ENCODE measurements around the gene IL16.

The IL16 gene

DNA sequence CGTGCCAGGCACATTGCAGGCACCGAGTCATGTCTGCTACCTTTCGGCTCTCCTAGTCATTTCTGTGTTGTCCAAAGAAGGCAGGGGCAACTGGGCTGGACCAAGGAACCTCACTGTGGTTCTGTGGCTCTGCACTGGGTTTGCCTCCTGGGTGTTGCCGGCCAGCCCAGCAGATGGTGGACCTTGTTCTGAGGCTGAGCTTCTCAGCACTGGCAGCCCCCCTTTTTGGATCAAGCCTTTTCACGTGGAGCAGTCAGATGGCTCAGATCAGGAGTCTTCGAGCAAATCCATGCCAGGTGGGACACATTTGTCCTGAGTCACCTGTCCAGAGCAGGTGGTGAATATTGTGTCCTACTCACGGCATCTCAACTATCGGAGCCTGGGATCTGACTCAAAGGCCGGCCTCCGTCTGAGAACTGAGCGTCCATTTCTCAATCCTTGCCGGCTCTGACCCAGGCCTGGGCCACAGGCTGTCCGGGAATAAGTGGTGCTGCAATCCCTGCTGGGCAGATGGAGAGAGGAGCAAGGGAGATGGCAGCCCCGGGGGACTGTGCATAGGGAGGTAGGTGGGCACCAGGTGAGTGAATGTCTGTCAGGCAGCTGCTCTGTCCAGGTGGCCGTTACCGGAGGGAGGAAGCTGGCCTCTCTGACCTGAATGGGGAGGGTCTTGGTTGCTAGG, at the start of gene IL16:
TSS of gene IL16 (plus strand) at position 304 of the 679 bp plus-strand sequence. CDS start 28,521 bp downstream, outside the sequence.
- Histone ChIP-seq H4K20me1 (ENCODE audit: insufficient read depth, low read length) (no peaks in the 10 kb centered on the region), H3K9me3 (ENCODE audit: insufficient read depth, low read length, severe bottlenecking) (no peaks in the 10 kb centered on the region), H3K27ac (ENCODE audit: low read length) (no peak within 1 kb of the TSS), H3K79me2 (ENCODE audit: insufficient read depth, low read length) (no peaks in the 10 kb centered on the region), H3K4me1 (ENCODE audit: insufficient read depth, low read length) (no peaks in the 10 kb centered on the region), H2AFZ (ENCODE audit: low read depth, low read length) (no peak within 1 kb of the TSS), H3K4me3 (ENCODE audit: low read depth in 1 of 2, low read length in 2 of 2) (no peak within 1 kb of the TSS), H3K4me2 (ENCODE audit: insufficient read depth, low read length) (no peak within 1 kb of the TSS), H3K36me3 (ENCODE audit: insufficient read depth, low read length) (no peaks in the 10 kb centered on the region), H3K9ac (ENCODE audit: low read depth, low read length) (no peak within 1 kb of the TSS), H3K27me3 (ENCODE audit: insufficient read depth, low read length, poor library complexity) (peaks cover 4% of the 10 kb centered on the region)
- no peak for TF ChIP-seq CTCF (IDR thresholded peaks at IDR 0.05; ENCODE audit: borderline replicate concordance, extremely low read depth, low read length, poor library complexity, severe bottlenecking)
- TF ChIP-seq EZH2 (IDR thresholded peaks at IDR 0.05; ENCODE audit: borderline replicate concordance, low read depth, low read length, severe bottlenecking) = no peak
- no peak for DNase-seq
- ATAC-seq (ENCODE audit: insufficient read depth, low read depth) = no peak

DNA sequence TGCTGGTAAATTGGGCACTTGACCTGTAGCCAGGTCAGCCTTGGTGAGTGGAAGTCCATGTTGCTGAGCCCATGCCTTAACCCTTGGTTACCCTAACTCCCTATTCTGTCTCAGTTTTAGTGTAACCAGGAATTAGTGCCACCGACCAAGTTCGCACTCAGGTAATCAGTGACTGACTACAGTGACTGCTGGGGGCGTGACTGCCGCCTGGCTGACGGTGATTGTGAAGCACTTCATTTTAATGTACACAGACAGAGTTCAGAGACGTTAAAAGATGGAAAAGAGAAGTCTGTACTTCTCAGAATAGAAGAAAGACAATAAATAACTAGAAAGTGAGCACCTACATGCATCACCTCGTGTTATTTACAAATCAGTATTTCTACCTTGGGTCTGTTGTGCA, 45.3 kb upstream of the IL16 start:
- H3K9me3 ChIP-seq (ENCODE audit: insufficient read depth, low read length, severe bottlenecking) = no peaks in the 10 kb centered on the region
- no peaks in the 10 kb centered on the region for H4K20me1 ChIP-seq (ENCODE audit: insufficient read depth, low read length)
- H3K4me3 ChIP-seq (ENCODE audit: low read depth in 1 of 2, low read length in 2 of 2) = no peak overlapping the region
- no peak overlapping the region for H3K27ac ChIP-seq (ENCODE audit: low read length)
- no peaks in the 10 kb centered on the region for H3K36me3 ChIP-seq (ENCODE audit: insufficient read depth, low read length)
- H3K9ac ChIP-seq (ENCODE audit: low read depth, low read length) = no peak overlapping the region
- H2AFZ ChIP-seq (ENCODE audit: low read depth, low read length) = no peak overlapping the region
- TF ChIP-seq CTCF (IDR thresholded peaks at IDR 0.05; ENCODE audit: borderline replicate concordance, extremely low read depth, low read length, poor library complexity, severe bottlenecking) = no peak
- no peak for TF ChIP-seq EZH2 (IDR thresholded peaks at IDR 0.05; ENCODE audit: borderline replicate concordance, low read depth, low read length, severe bottlenecking)
- no peaks in the 10 kb centered on the region for H3K79me2 ChIP-seq (ENCODE audit: insufficient read depth, low read length)
- ATAC-seq (ENCODE audit: insufficient read depth, low read depth) (no peak), DNase-seq (no peak)
- no peaks in the 10 kb centered on the region for H3K27me3 ChIP-seq (ENCODE audit: insufficient read depth, low read length, poor library complexity)
- H3K4me2 ChIP-seq (ENCODE audit: insufficient read depth, low read length) = no peak overlapping the region
- no peaks in the 10 kb centered on the region for H3K4me1 ChIP-seq (ENCODE audit: insufficient read depth, low read length)

DNA sequence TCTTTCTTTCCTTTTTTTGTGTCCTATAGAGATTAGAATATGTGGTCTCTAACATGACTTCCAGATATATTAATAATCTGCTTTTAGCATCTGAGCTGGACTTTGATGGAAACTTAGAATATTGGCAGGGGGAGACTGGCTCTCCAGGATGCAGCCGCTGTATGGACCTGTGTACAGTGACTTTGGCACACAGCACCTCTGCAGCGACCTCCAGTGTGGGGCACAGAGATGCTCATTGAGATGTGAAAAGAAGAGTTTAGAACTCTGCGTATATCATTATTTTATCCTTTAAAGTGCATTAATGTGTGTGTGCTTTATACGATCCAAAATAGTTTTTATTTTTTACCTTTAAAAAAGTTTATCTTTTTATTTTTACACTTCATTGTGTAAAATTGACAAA, 44.3 kb upstream of the IL16 start:
- no peak for ATAC-seq (ENCODE audit: insufficient read depth, low read depth)
- TF ChIP-seq CTCF (IDR thresholded peaks at IDR 0.05; ENCODE audit: borderline replicate concordance, extremely low read depth, low read length, poor library complexity, severe bottlenecking) (peak; percentile 11), EZH2 (IDR thresholded peaks at IDR 0.05; ENCODE audit: borderline replicate concordance, low read depth, low read length, severe bottlenecking) (no peak)

More for the DNA sequence above, 44.3 kb upstream of the IL16 start:
- Histone ChIP-seq H3K4me2 (ENCODE audit: insufficient read depth, low read length) (no peak overlapping the region), H3K9ac (ENCODE audit: low read depth, low read length) (no peak overlapping the region), H3K36me3 (ENCODE audit: insufficient read depth, low read length) (no peaks in the 10 kb centered on the region), H2AFZ (ENCODE audit: low read depth, low read length) (no peak overlapping the region), H3K27me3 (ENCODE audit: insufficient read depth, low read length, poor library complexity) (no peaks in the 10 kb centered on the region), H4K20me1 (ENCODE audit: insufficient read depth, low read length) (no peaks in the 10 kb centered on the region), H3K4me1 (ENCODE audit: insufficient read depth, low read length) (no peaks in the 10 kb centered on the region), H3K79me2 (ENCODE audit: insufficient read depth, low read length) (no peaks in the 10 kb centered on the region), H3K27ac (ENCODE audit: low read length) (no peak overlapping the region), H3K9me3 (ENCODE audit: insufficient read depth, low read length, severe bottlenecking) (no peaks in the 10 kb centered on the region), H3K4me3 (ENCODE audit: low read depth in 1 of 2, low read length in 2 of 2) (no peak overlapping the region)
- no peak for DNase-seq

Data from DND-41 (cell line).